ENCODE data around the gene CACNA1C.

Gene CACNA1C

GRCh38 chr12:2284321-2284813, 231.6 kb downstream of the CACNA1C start:
- no peak overlapping the region for H3K4me3 ChIP-seq (ENCODE audit: low read depth in 1 of 2, low read length in 2 of 2)
- H3K4me2 ChIP-seq (ENCODE audit: insufficient read depth, low read length), result no peak overlapping the region
- ATAC-seq (ENCODE audit: insufficient read depth, low read depth), result no peak; the same call in 2 of the 3 replicates
- no peak overlapping the region for H2AFZ ChIP-seq (ENCODE audit: low read depth, low read length)
- TF ChIP-seq CTCF (IDR thresholded peaks at IDR 0.05; ENCODE audit: borderline replicate concordance, extremely low read depth, low read length, poor library complexity, severe bottlenecking), result no peak
- no peak for TF ChIP-seq EZH2 (IDR thresholded peaks at IDR 0.05; ENCODE audit: borderline replicate concordance, low read depth, low read length, severe bottlenecking)
- peaks cover 25% of the 10 kb centered on the region for H3K27me3 ChIP-seq (ENCODE audit: insufficient read depth, low read length, poor library complexity)
- H3K36me3 ChIP-seq (ENCODE audit: insufficient read depth, low read length), result no peaks in the 10 kb centered on the region
- no peaks in the 10 kb centered on the region for H3K79me2 ChIP-seq (ENCODE audit: insufficient read depth, low read length)
- H3K27ac ChIP-seq (ENCODE audit: low read length), result no peak overlapping the region
- no peak for DNase-seq
- no peaks in the 10 kb centered on the region; the same call in 1 of the 2 replicates for H4K20me1 ChIP-seq (ENCODE audit: insufficient read depth, low read length)
- no peaks in the 10 kb centered on the region for H3K9me3 ChIP-seq (ENCODE audit: insufficient read depth, low read length, severe bottlenecking)
- no peak overlapping the region for H3K9ac ChIP-seq (ENCODE audit: low read depth, low read length)
- peaks cover 3% of the 10 kb centered on the region; the same call in 1 of the 2 replicates for H3K4me1 ChIP-seq (ENCODE audit: insufficient read depth, low read length)

GRCh38 chr12:2284857-2285256, 232.1 kb downstream of the CACNA1C start:
- Histone ChIP-seq H3K9me3 (ENCODE audit: insufficient read depth, low read length, severe bottlenecking) (no peaks in the 10 kb centered on the region), H3K27me3 (ENCODE audit: insufficient read depth, low read length, poor library complexity) (peaks cover 25% of the 10 kb centered on the region), H2AFZ (ENCODE audit: low read depth, low read length) (no peak overlapping the region), H3K79me2 (ENCODE audit: insufficient read depth, low read length) (no peaks in the 10 kb centered on the region), H3K9ac (ENCODE audit: low read depth, low read length) (no peak overlapping the region), H3K4me2 (ENCODE audit: insufficient read depth, low read length) (no peak overlapping the region), H3K36me3 (ENCODE audit: insufficient read depth, low read length) (no peaks in the 10 kb centered on the region), H3K27ac (ENCODE audit: low read length) (no peak overlapping the region), H4K20me1 (ENCODE audit: insufficient read depth, low read length) (no peaks in the 10 kb centered on the region; the same call in 1 of the 2 replicates), H3K4me3 (ENCODE audit: low read depth in 1 of 2, low read length in 2 of 2) (no peak overlapping the region), H3K4me1 (ENCODE audit: insufficient read depth, low read length) (peaks cover 3% of the 10 kb centered on the region; the same call in 1 of the 2 replicates)
- peak; percentile 48 for DNase-seq
- TF ChIP-seq EZH2 (IDR thresholded peaks at IDR 0.05; ENCODE audit: borderline replicate concordance, low read depth, low read length, severe bottlenecking) (no peak), CTCF (IDR thresholded peaks at IDR 0.05; ENCODE audit: borderline replicate concordance, extremely low read depth, low read length, poor library complexity, severe bottlenecking) (peak; percentile 70)
- ATAC-seq (ENCODE audit: insufficient read depth, low read depth), result peak; percentile 81; the same call in 2 of the 3 replicates

GRCh38 chr12:2285462-2285861, 232.7 kb downstream of the CACNA1C start:
- H2AFZ ChIP-seq (ENCODE audit: low read depth, low read length), result no peak overlapping the region
- no peak overlapping the region for H3K4me3 ChIP-seq (ENCODE audit: low read depth in 1 of 2, low read length in 2 of 2)
- no peaks in the 10 kb centered on the region for H3K79me2 ChIP-seq (ENCODE audit: insufficient read depth, low read length)
- peaks cover 25% of the 10 kb centered on the region for H3K27me3 ChIP-seq (ENCODE audit: insufficient read depth, low read length, poor library complexity)
- H3K4me2 ChIP-seq (ENCODE audit: insufficient read depth, low read length), result no peak overlapping the region
- no peak overlapping the region for H3K9ac ChIP-seq (ENCODE audit: low read depth, low read length)
- ATAC-seq (ENCODE audit: insufficient read depth, low read depth) (no peak), DNase-seq (no peak)
- no peak for TF ChIP-seq CTCF (IDR thresholded peaks at IDR 0.05; ENCODE audit: borderline replicate concordance, extremely low read depth, low read length, poor library complexity, severe bottlenecking)
- no peak for TF ChIP-seq EZH2 (IDR thresholded peaks at IDR 0.05; ENCODE audit: borderline replicate concordance, low read depth, low read length, severe bottlenecking)
- peaks cover 3% of the 10 kb centered on the region; the same call in 1 of the 2 replicates for H3K4me1 ChIP-seq (ENCODE audit: insufficient read depth, low read length)
- H3K9me3 ChIP-seq (ENCODE audit: insufficient read depth, low read length, severe bottlenecking), result no peaks in the 10 kb centered on the region
- no peaks in the 10 kb centered on the region; the same call in 1 of the 2 replicates for H4K20me1 ChIP-seq (ENCODE audit: insufficient read depth, low read length)
- no peak overlapping the region for H3K27ac ChIP-seq (ENCODE audit: low read length)
- no peaks in the 10 kb centered on the region for H3K36me3 ChIP-seq (ENCODE audit: insufficient read depth, low read length)

Measured in DND-41 (cell line).